Measurements from ENCODE around the gene INSR. TPM values are rescaled to one million over a fixed set of nuclear protein-coding genes. Genes with fewer than 3 reads are reported as not detected.
A peak's percentile ranks its signal among the peaks of the same experiment; 100 is the strongest.

INSR gene
- total and polyA plus RNA-seq, 2 of the 8 experiments (the other 6 are each of a cell fraction or from before 2014, with no cell fraction given): 13.1 to 48.7 TPM

GRCh38 chr19:7069042-7069903, 224.9 kb downstream of the INSR start, which contains the start of gene ZNF557:
ZNF557 (plus strand) TSS chr19:7069703; CDS start chr19:7075075, 5,372 bp downstream.
- Histone ChIP-seq H3K36me3 (ENCODE audit: control insufficient read depth in 2 of 4, insufficient read depth in 4 of 4, low read length in 3 of 4) (peaks cover 5 to 19% (median 10%) of the 10 kb centered on the region in 4 experiments; a peak in 7 of 8 replicates), H2BK20ac (ENCODE audit: low read length) (no peak within 1 kb of the TSS), H2AK5ac (ENCODE audit: low read depth, low read length) (no peak within 1 kb of the TSS), H2BK5ac (ENCODE audit: low read depth, low read length) (no peak within 1 kb of the TSS), H3K4ac (replicated peaks; ENCODE audit: insufficient read length, low read depth, low read length) (no peak within 1 kb of the TSS), H3K23me2 (ENCODE audit: low read depth, low read length) (peaks cover 2% of the 10 kb centered on the region; the same call in 1 of the 2 replicates), H3K9ac (replicated peaks in 1 of 4; ENCODE audit: extremely low read depth in 1 of 4, low read depth in 3 of 4, low read length in 3 of 4) (peak within 1 kb of the TSS; percentile 56 to 79 (median 58)), H4K20me1 (replicated peaks in 1 of 2; ENCODE audit: control insufficient read depth in 1 of 2, insufficient read depth in 2 of 2, low read length in 2 of 2) (no peaks in the 10 kb centered on the region), H3K14ac (ENCODE audit: insufficient read length) (no peak within 1 kb of the TSS), H3K27me3 (replicated peaks in 1 of 4; ENCODE audit: control insufficient read depth in 3 of 4, extremely low read depth in 1 of 4, insufficient read depth in 3 of 4, low read length in 3 of 4) (no peaks in the 10 kb centered on the region), H3K79me2 (ENCODE audit: control insufficient read depth in 1 of 2, insufficient read depth in 2 of 2, low read length in 2 of 2) (peaks cover 0 to 8% of the 10 kb centered on the region in 2 experiments; a peak in 2 of 4 replicates), H3K9me3 (ENCODE audit: insufficient read depth in 2 of 2, low read depth in 1 of 2, low read length in 1 of 2) (peaks cover 6 to 10% of the 10 kb centered on the region in 2 experiments; a peak in 2 of 4 replicates), H3K23ac (ENCODE audit: insufficient read length) (no peak within 1 kb of the TSS), H3K18ac (ENCODE audit: extremely low read depth, low read length) (no peak within 1 kb of the TSS; the same call in 1 of the 2 replicates), H2BK15ac (ENCODE audit: low read length) (no peak within 1 kb of the TSS), H4K8ac (ENCODE audit: extremely low read depth, insufficient read depth, low read length) (peak within 1 kb of the TSS; percentile 93; the same call in 1 of the 2 replicates), H3K4me1 (replicated peaks in 1 of 4; ENCODE audit: control insufficient read depth in 3 of 4, insufficient read depth in 4 of 4, low read length in 3 of 4) (no peaks in the 10 kb centered on the region), H3K27ac (ENCODE audit: low read depth, low read length) (peak within 1 kb of the TSS; percentile 45; the same call in 1 of the 2 replicates), H3K4me2 (ENCODE audit: insufficient read depth in 1 of 2, low read depth in 2 of 2, low read length in 2 of 2) (peak within 1 kb of the TSS; percentile 66 to 79), H3K56ac (replicated peaks; ENCODE audit: insufficient read length, low read depth, low read length) (no peak within 1 kb of the TSS), H2BK12ac (ENCODE audit: low read depth, low read length) (no peak within 1 kb of the TSS), H4K91ac (replicated peaks; ENCODE audit: insufficient read length, low read length) (no peak within 1 kb of the TSS), H2BK120ac (replicated peaks; ENCODE audit: low read depth, low read length) (no peak within 1 kb of the TSS), H2AFZ (ENCODE audit: low read length) (peak within 1 kb of the TSS; percentile 88), H4K5ac (ENCODE audit: insufficient read length, low read depth, low read length) (peak within 1 kb of the TSS; percentile 93), H3K79me1 (ENCODE audit: low read depth, low read length) (no peaks in the 10 kb centered on the region), H3K4me3 (ENCODE audit: extremely low read depth in 1 of 4, insufficient read depth in 2 of 4, low read depth in 3 of 4, low read length in 4 of 4) (peak within 1 kb of the TSS; percentile 85 to 95 (median 90))
- WGBS, 2 experiments (ENCODE audit: extremely low coverage in 1 of 2, insufficient coverage in 1 of 2, insufficient read length in 1 of 2, insufficient replicate concordance in 2 of 2, low coverage in 1 of 2, low lambda C conversion rate in 2 of 2, missing lambda C conversion rate in 1 of 2): 2% methylated on average over 51 of the region's 56 CpGs; no CpG with 5 or more reads in 1 of the 2 experiments
- no peak for FAIRE-seq
- DNase-seq (ENCODE audit: low read depth in 1 of 2, low spot score in 2 of 2): peak; percentile 87 to 97
- ChIA-PET POLR2A (ENCODE audit: partially characterized antibody) (interaction anchor here (0.9 to 1.8 kb wide), 6 partner anchors 10 to 317 kb away, joined by 3 to 8 read pairs (median 3); no protein-coding TSS in a partner anchor), CTCF (ENCODE audit: partially characterized antibody) (interaction anchor here (0.5 to 1.1 kb wide), 2 partner anchors 311 to 1453 kb away, joined by 3 to 4 read pairs; no protein-coding TSS in a partner anchor)
- TF ChIP-seq SAP30 (IDR thresholded peaks at IDR 0.05; ENCODE audit: insufficient read depth, insufficient replicate concordance, low read length) (peak; percentile 0), KDM4A (IDR thresholded peaks at IDR 0.05; ENCODE audit: low read depth, low read length, severe bottlenecking) (peak; percentile 62), GABPA (IDR thresholded peaks at IDR 0.05; ENCODE audit: borderline replicate concordance, insufficient read depth, low read length) (peak; percentile 93), PHF8 (conservative IDR thresholded peaks at IDR 0.05; ENCODE audit: low read depth, low read length) (peak; percentile 79), E2F6 (IDR thresholded peaks at IDR 0.05) (no peak), YY1 (IDR thresholded peaks at IDR 0.05; ENCODE audit: low read depth, low read length) (no peak), EP300 (IDR thresholded peaks at IDR 0.05; ENCODE audit: borderline replicate concordance in 1 of 2, low read depth in 2 of 2, low read length in 2 of 2) (no peak)

Data from H1 (cell line).